ENCODE data around the gene CFLAR.

CFLAR gene

GRCh38 chr2:201111096-201111495 is 4.9 kb upstream of the CFLAR start:
- Histone ChIP-seq H3K4me3 (ENCODE audit: low read length) (no peak overlapping the region), H3F3A (ENCODE audit: control insufficient read depth, insufficient read depth) (no peaks in the 10 kb centered on the region), H3K79me2 (ENCODE audit: control insufficient read depth, low read length) (no peaks in the 10 kb centered on the region), H3K4me2 (ENCODE audit: low read length) (no peak overlapping the region), H3K36me3 (ENCODE audit: control insufficient read depth, low read length) (no peaks in the 10 kb centered on the region), H3K9me3 (ENCODE audit: control insufficient read depth, insufficient read depth, low read length) (no peaks in the 10 kb centered on the region), H3K4me1 (ENCODE audit: control insufficient read depth, low read length) (peaks cover 6% of the 10 kb centered on the region), H4K20me1 (ENCODE audit: control insufficient read depth, insufficient read depth, low read depth, low read length) (no peaks in the 10 kb centered on the region), H3K27ac (ENCODE audit: low read depth, low read length) (no peak overlapping the region), H3K27me3 (ENCODE audit: control insufficient read depth, low read length) (0 out of 2 replicates have a peak, but pooled peaks cover 3% of the 10 kb centered on the region), H3K9me2 (replicated peaks; ENCODE audit: control insufficient read depth, low read length) (no peaks in the 10 kb centered on the region)
- TF ChIP-seq CTCF (IDR thresholded peaks at IDR 0.05; ENCODE audit: low read depth, low read length, poor library complexity, severe bottlenecking), result no peak
- no peak for TF ChIP-seq EZH2phosphoT487 (IDR thresholded peaks at IDR 0.05; ENCODE audit: borderline replicate concordance, low read length)

DNA sequence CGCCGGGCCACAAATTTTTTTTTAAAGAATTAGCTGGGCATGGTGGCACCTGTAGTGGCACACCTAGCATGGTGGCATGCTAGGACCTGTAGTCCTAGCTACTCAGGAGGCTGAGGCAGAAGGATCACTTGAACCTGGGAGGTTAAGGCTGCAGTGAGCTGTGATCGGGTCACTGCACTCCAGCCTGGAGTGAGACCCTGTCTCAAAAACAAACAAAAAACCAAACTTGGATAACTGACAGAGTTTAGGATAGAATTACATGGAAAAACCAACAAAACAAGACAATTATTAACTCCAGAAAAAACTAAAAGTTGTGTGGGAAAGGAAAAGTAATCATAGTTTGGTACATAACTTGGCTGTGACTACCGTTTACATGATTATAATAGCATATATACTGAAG is 1.6 kb upstream of the CFLAR start:
- TF ChIP-seq EZH2phosphoT487 (IDR thresholded peaks at IDR 0.05; ENCODE audit: borderline replicate concordance, low read length) (no peak), CTCF (IDR thresholded peaks at IDR 0.05; ENCODE audit: low read depth, low read length, poor library complexity, severe bottlenecking) (no peak)
- Histone ChIP-seq H3K9me3 (ENCODE audit: control insufficient read depth, insufficient read depth, low read length) (no peaks in the 10 kb centered on the region), H3K36me3 (ENCODE audit: control insufficient read depth, low read length) (no peaks in the 10 kb centered on the region), H3K9me2 (replicated peaks; ENCODE audit: control insufficient read depth, low read length) (no peaks in the 10 kb centered on the region), H3K4me1 (ENCODE audit: control insufficient read depth, low read length) (peaks cover 29% of the 10 kb centered on the region), H3K4me3 (ENCODE audit: low read length) (no peak overlapping the region), H4K20me1 (ENCODE audit: control insufficient read depth, insufficient read depth, low read depth, low read length) (no peaks in the 10 kb centered on the region), H3K4me2 (ENCODE audit: low read length) (no peak overlapping the region), H3F3A (ENCODE audit: control insufficient read depth, insufficient read depth) (peaks cover 8% of the 10 kb centered on the region), H3K27me3 (ENCODE audit: control insufficient read depth, low read length) (no peaks in the 10 kb centered on the region), H3K27ac (ENCODE audit: low read depth, low read length) (no peak overlapping the region), H3K79me2 (ENCODE audit: control insufficient read depth, low read length) (peaks cover 2% of the 10 kb centered on the region)

DNA sequence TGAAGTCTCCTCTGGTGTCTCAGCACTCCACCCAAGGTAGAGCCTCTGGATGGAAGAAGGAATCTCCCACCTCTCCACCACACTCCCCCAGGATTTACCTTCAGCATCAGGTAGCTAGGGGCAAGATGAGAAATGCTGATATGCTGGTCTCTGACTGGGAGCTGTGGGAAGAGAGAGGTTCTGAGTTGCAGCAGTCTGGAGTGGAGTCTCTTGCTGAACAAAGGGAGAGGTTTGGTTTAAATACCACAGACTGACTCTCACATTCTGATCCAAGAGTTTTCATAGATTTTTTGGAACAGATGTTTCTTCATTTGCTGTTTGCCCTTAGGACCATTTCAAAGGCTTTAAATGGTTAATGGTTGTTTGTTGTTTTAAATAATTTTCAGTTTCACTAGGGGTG is 1.1 kb upstream of the CFLAR start:
- H3K79me2 ChIP-seq (ENCODE audit: control insufficient read depth, low read length), result peaks cover 4% of the 10 kb centered on the region

More for the DNA sequence above, 1.1 kb upstream of the CFLAR start:
- Histone ChIP-seq H3K4me3 (ENCODE audit: low read length) (no peak overlapping the region), H3K4me1 (ENCODE audit: control insufficient read depth, low read length) (peaks cover 34% of the 10 kb centered on the region), H3K4me2 (ENCODE audit: low read length) (no peak overlapping the region), H3K9me2 (replicated peaks; ENCODE audit: control insufficient read depth, low read length) (no peaks in the 10 kb centered on the region), H3K27ac (ENCODE audit: low read depth, low read length) (no peak overlapping the region), H3K9me3 (ENCODE audit: control insufficient read depth, insufficient read depth, low read length) (no peaks in the 10 kb centered on the region), H3K36me3 (ENCODE audit: control insufficient read depth, low read length) (no peaks in the 10 kb centered on the region), H4K20me1 (ENCODE audit: control insufficient read depth, insufficient read depth, low read depth, low read length) (no peaks in the 10 kb centered on the region), H3K27me3 (ENCODE audit: control insufficient read depth, low read length) (no peaks in the 10 kb centered on the region), H3F3A (ENCODE audit: control insufficient read depth, insufficient read depth) (peaks cover 11% of the 10 kb centered on the region)
- TF ChIP-seq CTCF (IDR thresholded peaks at IDR 0.05; ENCODE audit: low read depth, low read length, poor library complexity, severe bottlenecking), result no peak
- TF ChIP-seq EZH2phosphoT487 (IDR thresholded peaks at IDR 0.05; ENCODE audit: borderline replicate concordance, low read length), result no peak

Data from DOHH2 (cell line).